ENCODE data around the gene VPS50. TPM values are rescaled to one million over a fixed set of nuclear protein-coding genes. Genes with fewer than 3 reads are reported as not detected.

The VPS50 gene
- total RNA-seq, 1 donor from 2014 or later: 14.6 TPM

- H3K4me3 ChIP-seq (ENCODE audit: low read depth, low read length): no peak overlapping the region
- no peak for TF ChIP-seq CTCF (conservative IDR thresholded peaks at IDR 0.05; ENCODE audit: low read depth, low read length)
- no peak for DNase-seq (ENCODE audit: low read depth)
Measured at GRCh38 chr7:93238748-93239147, 6.6 kb downstream of the VPS50 start.

GRCh38 chr7:93239824-93240223 is 7.7 kb downstream of the VPS50 start:
- no peak for DNase-seq (ENCODE audit: low read depth)
- no peak overlapping the region for H3K4me3 ChIP-seq (ENCODE audit: low read depth, low read length)
- TF ChIP-seq CTCF (conservative IDR thresholded peaks at IDR 0.05; ENCODE audit: low read depth, low read length): no peak

- no peak overlapping the region for H3K4me3 ChIP-seq (ENCODE audit: low read depth, low read length)
- DNase-seq (ENCODE audit: low read depth): no peak
- no peak for TF ChIP-seq CTCF (conservative IDR thresholded peaks at IDR 0.05; ENCODE audit: low read depth, low read length)
Measured at GRCh38 chr7:93242106-93242505, 9.9 kb downstream of the VPS50 start.

- TF ChIP-seq CTCF (conservative IDR thresholded peaks at IDR 0.05; ENCODE audit: low read depth, low read length): peak; percentile 59
- no peak overlapping the region for H3K4me3 ChIP-seq (ENCODE audit: low read depth, low read length)
- no peak for DNase-seq (ENCODE audit: low read depth)
Measured at GRCh38 chr7:93245525-93246432, 13.6 kb downstream of the VPS50 start.

GRCh38 chr7:93249491-93250148 is 17.5 kb downstream of the VPS50 start:
- no peak for TF ChIP-seq CTCF (conservative IDR thresholded peaks at IDR 0.05; ENCODE audit: low read depth, low read length)
- H3K4me3 ChIP-seq (ENCODE audit: low read depth, low read length): no peak overlapping the region
- DNase-seq (ENCODE audit: low read depth): no peak

GRCh38 chr7:93258661-93259060 is 26.5 kb downstream of the VPS50 start:
- H3K4me3 ChIP-seq (ENCODE audit: low read depth, low read length): no peak overlapping the region
- DNase-seq (ENCODE audit: low read depth): no peak
- TF ChIP-seq CTCF (conservative IDR thresholded peaks at IDR 0.05; ENCODE audit: low read depth, low read length): no peak

Measured in epithelial cell of proximal tubule (primary cell).